HL-60 (cell line): Measurements from ENCODE around the gene RSPH1.

Experiments used
- GABPA ChIP-seq: IDR thresholded peaks from 2 replicates; pipeline ENCODE4 v1.6.1; 2012; ENCODE audit warnings: low read depth
- POLR2AphosphoS5 ChIP-seq: IDR thresholded peaks from 2 replicates; pipeline ENCODE4 v1.6.1; 2012; ENCODE audit warnings: low read depth
- SPI1 ChIP-seq: IDR thresholded peaks from 2 replicates; pipeline ENCODE4 v1.6.1; 2012; ENCODE audit warnings: low read depth, mild to moderate bottlenecking, borderline replicate concordance
- TF ChIP-seq, protein P1 (sequence below): IDR thresholded peaks from one replicate; pipeline ENCODE4 v1.5.1; 2011; ENCODE audit warnings: low read length, control low read depth, inconsistent platforms; ENCODE audit not compliant: insufficient read depth
- TF ChIP-seq, protein P2 (sequence below): IDR thresholded peaks from 2 replicates; pipeline ENCODE4 v1.6.1; 2012; ENCODE audit warnings: low read depth; ENCODE audit not compliant: insufficient replicate concordance

DNA sequence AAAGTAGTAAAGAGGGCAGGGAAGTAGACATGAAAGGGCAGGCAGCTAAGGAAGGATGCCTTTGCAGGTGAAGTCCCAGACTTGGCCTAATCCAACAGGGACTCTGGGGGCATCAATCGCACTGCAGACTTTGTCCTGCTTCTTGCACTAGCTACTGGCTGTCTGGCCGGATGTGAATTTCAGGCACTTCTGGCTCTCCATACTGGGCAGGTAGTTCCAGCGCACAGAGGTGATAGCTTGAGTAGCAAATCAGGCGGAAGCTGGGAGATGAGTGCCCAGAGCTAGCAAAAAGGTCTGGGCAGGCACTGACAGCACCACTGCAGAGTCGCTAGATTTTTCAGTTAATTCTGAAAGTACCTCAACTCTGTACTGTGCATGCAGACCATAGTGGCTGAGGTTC is 997 bp downstream of the RSPH1 start:
- TF ChIP-seq POLR2AphosphoS5 (no peak), GABPA (no peak), SPI1 (no peak)
- TF ChIP-seq, protein P1, sequence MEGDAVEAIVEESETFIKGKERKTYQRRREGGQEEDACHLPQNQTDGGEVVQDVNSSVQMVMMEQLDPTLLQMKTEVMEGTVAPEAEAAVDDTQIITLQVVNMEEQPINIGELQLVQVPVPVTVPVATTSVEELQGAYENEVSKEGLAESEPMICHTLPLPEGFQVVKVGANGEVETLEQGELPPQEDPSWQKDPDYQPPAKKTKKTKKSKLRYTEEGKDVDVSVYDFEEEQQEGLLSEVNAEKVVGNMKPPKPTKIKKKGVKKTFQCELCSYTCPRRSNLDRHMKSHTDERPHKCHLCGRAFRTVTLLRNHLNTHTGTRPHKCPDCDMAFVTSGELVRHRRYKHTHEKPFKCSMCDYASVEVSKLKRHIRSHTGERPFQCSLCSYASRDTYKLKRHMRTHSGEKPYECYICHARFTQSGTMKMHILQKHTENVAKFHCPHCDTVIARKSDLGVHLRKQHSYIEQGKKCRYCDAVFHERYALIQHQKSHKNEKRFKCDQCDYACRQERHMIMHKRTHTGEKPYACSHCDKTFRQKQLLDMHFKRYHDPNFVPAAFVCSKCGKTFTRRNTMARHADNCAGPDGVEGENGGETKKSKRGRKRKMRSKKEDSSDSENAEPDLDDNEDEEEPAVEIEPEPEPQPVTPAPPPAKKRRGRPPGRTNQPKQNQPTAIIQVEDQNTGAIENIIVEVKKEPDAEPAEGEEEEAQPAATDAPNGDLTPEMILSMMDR = no peak
- TF ChIP-seq, protein P2, sequence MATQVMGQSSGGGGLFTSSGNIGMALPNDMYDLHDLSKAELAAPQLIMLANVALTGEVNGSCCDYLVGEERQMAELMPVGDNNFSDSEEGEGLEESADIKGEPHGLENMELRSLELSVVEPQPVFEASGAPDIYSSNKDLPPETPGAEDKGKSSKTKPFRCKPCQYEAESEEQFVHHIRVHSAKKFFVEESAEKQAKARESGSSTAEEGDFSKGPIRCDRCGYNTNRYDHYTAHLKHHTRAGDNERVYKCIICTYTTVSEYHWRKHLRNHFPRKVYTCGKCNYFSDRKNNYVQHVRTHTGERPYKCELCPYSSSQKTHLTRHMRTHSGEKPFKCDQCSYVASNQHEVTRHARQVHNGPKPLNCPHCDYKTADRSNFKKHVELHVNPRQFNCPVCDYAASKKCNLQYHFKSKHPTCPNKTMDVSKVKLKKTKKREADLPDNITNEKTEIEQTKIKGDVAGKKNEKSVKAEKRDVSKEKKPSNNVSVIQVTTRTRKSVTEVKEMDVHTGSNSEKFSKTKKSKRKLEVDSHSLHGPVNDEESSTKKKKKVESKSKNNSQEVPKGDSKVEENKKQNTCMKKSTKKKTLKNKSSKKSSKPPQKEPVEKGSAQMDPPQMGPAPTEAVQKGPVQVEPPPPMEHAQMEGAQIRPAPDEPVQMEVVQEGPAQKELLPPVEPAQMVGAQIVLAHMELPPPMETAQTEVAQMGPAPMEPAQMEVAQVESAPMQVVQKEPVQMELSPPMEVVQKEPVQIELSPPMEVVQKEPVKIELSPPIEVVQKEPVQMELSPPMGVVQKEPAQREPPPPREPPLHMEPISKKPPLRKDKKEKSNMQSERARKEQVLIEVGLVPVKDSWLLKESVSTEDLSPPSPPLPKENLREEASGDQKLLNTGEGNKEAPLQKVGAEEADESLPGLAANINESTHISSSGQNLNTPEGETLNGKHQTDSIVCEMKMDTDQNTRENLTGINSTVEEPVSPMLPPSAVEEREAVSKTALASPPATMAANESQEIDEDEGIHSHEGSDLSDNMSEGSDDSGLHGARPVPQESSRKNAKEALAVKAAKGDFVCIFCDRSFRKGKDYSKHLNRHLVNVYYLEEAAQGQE = no peak
